IPS-18c (cell line): ENCODE measurements around the gene NINJ2.
"Not testable (repeated sequence)": the region's sequence is repeated elsewhere in the genome, so short reads cannot be mapped to it uniquely, and the experiment has no call there.

Experiments
- H3K4me3 ChIP-seq: 2 replicates; pipeline ENCODE4 v1.7.0; 2013; ENCODE audit warnings: low read depth, mild to moderate bottlenecking, low read length, moderate library complexity; ENCODE audit not compliant: insufficient read depth
- H3K9me3 ChIP-seq: one replicate; pipeline ENCODE4 v1.6.1; 2013; ENCODE audit warnings: mild to moderate bottlenecking, low read length, moderate library complexity; ENCODE audit not compliant: control insufficient read depth, insufficient read depth

NINJ2 gene

DNA sequence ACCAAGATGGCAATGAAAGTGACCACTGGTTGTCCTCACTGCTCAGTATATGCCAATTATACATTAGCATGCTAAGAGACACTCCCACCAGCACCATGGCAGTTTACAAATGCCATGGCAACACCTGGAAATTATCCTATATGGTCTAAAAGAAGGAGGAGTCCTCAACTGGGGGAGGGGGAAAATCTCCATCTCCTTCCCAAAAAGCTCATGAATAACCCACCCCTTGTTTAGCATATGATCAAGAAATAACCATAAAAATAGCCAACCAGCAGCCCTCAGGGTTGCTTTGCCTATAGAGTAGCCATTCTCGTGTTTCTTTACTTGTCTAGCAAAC, 34.5 kb downstream of the NINJ2 start:
- H3K9me3 ChIP-seq = not testable (repeated sequence)

DNA sequence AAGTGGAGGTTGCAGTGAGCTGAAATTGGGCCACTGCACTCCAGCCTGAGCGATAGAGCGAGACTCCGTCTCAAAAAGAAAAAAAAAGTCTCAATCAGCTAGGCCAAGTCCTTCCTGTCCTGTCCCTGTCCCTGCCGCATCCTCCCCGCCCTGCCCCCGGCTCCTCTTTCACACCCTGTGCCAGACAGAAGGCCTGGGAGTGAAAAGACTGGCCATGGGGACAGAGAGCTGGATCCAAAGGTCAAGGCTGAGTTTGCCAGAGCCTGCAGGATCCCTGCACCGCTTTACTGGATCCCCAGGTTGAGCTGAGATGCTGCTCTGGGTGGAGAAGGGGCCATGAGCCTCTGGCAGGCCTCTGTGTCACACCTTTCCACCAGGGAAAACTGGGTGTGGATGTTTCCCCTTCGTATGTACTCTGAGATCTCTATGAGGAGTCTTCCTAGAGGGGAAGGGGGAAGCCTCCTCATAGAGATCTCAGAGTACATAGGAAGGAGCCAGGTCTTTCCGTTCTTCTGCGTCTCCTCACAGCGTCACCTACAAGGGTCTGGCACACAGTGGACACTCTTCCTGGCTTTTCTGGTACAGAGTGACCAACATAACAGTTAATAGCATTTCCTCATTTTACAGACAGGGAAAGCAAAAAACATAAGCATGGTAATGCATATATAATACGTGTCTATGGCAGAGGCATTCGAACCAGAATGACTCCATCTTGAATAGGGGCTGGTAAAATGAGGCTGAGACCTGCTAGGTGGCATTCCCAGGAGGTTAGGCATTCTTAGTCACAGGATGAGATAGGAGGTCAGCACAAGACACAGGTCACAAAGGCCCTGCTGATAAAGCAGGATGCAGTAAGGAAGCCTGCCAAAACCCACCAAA, 35.1 kb downstream of the NINJ2 start:
- Histone ChIP-seq H3K9me3 (no peaks in the 10 kb centered on the region), H3K4me3 (no peak overlapping the region)

More for the DNA sequence above, 34.5 kb downstream of the NINJ2 start:
- H3K4me3 ChIP-seq = not testable (repeated sequence)

DNA sequence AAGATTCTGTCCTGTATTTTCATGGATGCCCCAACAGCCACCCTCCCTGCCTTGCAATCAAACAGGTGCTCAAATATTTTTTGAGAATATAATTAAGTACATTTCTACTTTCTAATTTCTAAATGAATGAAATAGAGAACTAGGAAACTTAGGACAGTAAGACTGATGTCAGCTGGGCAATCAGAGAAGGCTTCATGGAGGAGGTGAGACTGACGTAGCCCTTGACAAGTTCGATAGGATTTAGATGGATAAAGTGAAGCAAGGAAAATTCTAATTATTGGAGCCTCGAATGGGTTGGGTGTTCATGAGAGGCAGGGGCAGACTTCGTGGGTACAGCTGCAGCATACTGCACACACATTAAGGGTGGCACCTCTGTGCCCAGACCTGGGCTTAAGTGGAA, 36.0 kb downstream of the NINJ2 start:
- Histone ChIP-seq H3K4me3 (no peak overlapping the region), H3K9me3 (no peaks in the 10 kb centered on the region)

DNA sequence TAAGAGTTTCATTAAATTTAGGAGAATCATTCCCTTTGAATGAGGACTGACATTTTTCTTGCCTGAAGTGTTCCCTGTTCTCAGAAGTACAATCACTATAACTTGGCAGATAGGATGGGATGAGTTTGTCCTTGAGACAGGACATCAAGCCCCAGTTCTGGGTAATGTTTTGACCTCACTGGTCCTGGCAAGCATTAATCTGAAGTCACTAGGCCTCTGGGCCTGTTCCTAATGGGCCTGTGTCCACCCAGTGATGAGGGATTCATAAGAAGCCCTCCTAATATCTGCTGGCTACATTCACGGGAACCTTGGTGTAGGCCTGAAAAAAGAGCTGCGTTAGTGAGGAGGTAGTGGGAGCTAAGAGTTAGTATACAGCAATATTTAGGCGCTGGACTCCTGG, 37.2 kb downstream of the NINJ2 start:
- no peak overlapping the region for H3K4me3 ChIP-seq
- H3K9me3 ChIP-seq = no peaks in the 10 kb centered on the region

DNA sequence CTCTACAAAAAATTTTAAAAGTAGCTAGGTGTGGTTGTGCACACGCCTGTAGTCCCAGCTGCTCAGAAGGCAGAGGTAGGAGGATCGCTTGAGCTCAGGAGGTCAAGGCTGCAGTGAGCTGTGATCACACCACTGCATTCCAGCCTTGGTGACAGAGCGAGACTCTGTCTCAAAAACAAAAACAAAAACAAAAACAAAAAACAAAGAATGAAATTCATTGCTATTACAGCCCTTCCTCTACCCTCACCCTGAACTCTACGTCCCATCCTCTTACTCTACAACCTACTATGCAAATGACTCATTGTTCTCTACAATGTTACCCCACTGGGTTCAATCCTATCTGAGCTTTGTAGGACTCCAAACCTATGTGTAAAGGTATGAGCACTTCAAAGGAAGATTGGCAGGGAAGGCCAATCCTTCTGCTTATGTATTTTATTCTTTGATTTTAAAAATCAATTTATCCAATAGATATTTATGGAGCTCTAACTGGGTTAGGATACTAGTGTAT, 39.3 kb downstream of the NINJ2 start:
- no peaks in the 10 kb centered on the region for H3K9me3 ChIP-seq
- H3K4me3 ChIP-seq = no peak overlapping the region

DNA sequence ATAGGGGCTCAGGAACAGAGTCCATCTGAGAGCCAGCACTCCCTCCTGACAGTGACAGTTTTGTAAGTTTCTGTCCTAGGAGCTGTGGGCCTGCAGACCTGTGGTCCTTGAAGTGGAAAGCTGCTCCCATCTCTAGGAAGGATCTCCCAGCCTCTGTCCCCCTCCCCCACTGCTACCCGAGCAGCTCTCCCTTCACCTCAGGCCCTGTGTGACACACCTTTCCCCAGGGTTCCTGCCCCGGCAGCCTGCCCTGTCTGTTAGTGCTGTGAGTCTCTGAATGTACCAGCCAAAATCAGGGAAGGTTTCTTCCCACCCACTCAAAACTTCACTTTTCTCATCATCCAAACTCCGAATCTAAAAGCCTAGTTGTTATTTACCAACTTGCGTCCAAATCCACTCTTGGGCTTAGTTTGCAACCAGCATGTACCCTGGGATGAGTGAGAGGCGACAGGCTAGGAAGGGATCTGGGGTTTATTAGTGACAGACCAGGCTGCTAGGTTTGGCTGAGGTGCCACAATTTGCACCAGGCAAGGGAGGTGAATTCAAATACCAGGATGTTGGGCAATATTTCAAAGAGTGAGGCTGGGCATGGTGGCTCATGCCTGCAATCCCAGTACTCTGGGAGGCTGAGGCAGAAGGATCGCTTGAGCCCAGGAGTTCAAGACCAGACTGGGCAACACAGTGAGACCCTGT, 39.9 kb downstream of the NINJ2 start:
- Histone ChIP-seq H3K9me3 (no peaks in the 10 kb centered on the region), H3K4me3 (no peak overlapping the region)

DNA sequence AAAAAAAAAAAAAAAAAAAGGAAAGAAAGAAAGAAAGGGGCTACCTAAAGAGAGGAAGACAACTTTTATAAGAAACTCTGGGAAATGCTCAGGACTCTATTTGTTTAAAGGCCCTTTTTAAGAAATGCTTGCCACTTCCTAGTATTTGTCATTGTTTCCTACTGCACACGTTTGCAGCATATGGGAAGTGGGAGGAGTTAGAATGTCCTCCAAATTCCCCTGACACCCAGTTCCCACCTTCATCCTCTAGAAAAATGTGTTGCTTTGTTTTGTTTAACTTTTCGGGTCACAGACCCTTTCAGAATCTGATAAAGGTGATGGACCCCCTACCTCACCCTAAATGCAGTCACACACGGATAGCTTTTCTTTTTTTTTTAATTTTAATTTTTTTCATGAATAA, 40.8 kb downstream of the NINJ2 start:
- no peaks in the 10 kb centered on the region for H3K9me3 ChIP-seq
- H3K4me3 ChIP-seq = no peak overlapping the region

DNA sequence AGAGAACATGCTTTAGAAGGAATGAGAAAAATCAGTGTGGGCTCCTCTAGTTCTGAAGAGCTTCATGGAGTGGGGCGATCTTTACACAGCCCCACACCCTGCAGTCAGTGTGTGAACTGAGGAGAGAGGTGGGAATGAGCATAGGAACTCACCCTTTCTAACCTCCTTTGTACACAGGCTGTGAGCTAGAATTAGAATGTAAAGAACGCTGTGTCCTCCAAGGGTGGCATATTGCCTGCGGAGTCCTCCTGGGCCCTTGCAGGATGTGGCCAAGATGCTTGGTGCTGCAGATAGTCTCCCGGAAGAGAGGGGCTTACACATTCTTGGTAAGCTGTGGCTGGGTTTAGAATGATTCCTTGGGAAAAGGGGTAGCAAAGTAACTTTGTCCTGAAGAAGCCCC, 43.9 kb downstream of the NINJ2 start:
- no peaks in the 10 kb centered on the region for H3K9me3 ChIP-seq
- no peak overlapping the region for H3K4me3 ChIP-seq

DNA sequence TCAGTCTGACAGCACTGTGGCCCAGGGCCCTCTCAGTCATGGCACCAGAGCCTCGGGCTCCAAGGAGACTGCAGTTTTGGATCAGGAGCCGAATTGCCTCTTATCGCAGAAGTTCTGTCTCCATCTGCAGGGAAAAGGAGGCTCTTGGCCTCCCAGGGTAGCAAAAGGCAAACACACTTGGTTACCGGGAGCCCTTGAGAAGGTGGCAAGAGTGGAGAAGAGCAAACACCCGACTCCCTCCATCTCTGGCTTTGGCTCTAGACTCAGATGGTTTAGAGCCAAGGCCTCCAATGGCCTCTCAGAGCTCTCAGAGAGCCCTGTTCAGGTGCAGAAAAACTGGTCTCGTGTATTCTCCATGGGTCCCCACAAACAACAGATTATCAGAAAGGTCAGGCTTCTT, 44.6 kb downstream of the NINJ2 start:
- H3K9me3 ChIP-seq = no peaks in the 10 kb centered on the region
- no peak overlapping the region for H3K4me3 ChIP-seq

DNA sequence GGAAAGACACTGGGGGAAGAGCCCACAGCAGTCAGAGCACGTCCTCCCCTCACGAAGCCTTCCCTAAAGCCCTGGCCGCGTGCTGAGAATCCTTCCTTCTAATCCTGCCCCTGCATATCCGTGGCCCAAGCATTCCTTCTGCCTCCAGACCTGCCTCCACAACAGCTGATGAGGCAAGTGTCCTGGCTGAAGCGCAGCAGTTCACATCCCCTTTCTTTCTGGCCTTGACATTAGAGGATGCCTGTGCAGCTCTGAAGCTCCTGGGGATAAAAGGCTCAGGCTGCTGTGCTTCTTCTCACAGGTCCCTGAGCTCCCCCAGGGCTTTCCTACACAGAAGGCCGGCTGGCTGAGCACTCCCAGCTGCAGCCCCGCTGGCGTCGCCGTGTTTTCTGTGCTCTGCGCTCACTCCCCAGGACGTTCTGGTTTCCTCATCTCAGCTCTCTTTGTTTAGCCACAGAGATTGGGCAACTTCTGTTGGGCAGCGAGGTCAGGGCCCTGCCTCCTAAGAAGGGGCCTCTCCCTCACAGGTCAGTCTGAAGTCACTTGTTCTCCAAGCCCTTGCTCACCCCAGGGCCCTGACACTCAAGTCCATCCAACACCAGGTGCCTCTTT, 45.8 kb downstream of the NINJ2 start:
- H3K4me3 ChIP-seq = no peak overlapping the region
- no peaks in the 10 kb centered on the region for H3K9me3 ChIP-seq

DNA sequence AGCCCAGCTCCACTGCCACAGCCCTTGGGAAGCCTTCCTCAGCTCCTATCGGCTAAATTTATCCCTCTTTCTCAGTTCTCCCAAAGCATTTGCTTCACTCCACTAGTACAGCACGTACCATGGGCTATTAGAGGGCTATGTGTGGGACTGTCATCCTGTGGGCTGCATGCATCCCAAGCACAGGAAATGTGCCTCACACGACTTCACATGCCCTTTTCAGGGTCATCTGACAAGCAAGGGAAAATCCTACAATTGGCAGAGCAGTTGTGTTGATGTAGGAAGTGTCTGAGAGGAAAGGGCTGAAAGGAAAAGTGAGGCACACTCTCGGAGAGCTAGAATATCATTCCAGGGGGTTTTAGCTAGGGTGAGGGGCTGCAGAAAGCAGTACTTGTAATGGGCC, 47.6 kb downstream of the NINJ2 start:
- Histone ChIP-seq H3K9me3 (no peaks in the 10 kb centered on the region), H3K4me3 (no peak overlapping the region)

DNA sequence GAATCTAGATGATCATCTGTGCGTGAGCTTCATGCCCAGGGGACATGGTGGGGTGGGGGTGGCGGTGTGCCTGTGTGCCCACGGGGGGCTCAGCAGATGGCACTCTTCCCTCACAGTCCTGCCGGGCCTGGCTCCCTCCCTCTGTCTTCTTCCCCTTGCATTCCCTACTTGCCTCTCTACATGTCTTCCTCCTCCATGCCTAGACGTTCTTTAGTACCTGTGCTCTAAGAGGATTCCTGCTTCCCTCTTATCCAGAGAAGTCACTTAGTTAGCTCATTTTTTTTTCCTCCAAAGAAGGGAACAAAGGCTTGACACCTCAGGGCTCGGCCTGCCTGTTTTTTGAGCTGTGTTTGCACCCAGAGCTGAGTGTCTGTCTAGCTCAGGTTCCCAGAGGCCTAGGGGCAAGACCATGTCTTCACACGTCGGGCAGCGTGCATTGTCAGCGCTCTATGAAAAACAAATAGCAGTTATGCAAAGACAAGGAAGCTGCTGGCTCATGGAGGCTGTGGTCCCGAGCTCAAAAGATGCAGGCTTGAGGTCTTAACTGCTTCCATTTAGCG, 48.8 kb downstream of the NINJ2 start:
- Histone ChIP-seq H3K4me3 (no peak overlapping the region), H3K9me3 (no peaks in the 10 kb centered on the region)

DNA sequence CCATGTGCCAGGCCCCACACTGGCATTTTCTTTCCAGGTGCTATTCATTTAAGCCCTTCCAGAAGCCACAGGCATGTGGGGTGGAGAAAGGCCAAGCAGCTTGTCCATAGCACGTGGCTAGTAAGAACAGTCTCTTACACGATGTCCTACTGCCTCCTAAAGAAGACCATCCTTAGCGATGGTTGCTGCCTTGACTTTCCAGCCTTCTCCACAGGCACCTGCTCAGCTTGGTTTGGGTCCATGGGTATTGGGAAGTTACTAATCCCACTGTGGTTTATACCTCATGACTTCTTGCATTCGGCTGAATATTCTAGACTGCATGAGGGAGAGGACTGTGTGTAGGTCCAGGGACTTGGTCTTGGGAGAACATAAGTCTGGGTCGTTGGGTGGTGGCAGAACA, 49.2 kb downstream of the NINJ2 start:
- H3K4me3 ChIP-seq = no peak overlapping the region

DNA sequence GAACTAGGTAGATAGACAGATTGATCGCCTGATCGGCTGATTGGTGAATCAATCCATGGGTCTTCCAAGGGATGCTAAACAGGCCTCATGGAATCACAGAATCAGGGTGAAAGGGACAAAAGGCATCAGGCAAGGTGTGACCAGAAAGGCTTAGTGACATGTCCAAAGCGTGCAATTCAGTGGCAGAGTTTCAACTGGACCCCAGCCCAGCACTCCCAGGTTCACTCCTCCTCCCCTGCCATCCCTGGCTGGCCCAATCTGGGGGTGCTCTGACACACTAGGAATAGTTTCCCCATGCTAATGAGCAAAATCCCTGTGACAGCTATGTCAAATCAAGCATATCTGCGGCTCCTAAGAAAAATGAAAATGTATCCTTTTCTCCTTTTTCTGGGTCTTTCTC, 50.4 kb downstream of the NINJ2 start:
- no peak overlapping the region for H3K4me3 ChIP-seq
- H3K9me3 ChIP-seq = no peaks in the 10 kb centered on the region

More for the DNA sequence above, 49.2 kb downstream of the NINJ2 start:
- no peaks in the 10 kb centered on the region for H3K9me3 ChIP-seq

DNA sequence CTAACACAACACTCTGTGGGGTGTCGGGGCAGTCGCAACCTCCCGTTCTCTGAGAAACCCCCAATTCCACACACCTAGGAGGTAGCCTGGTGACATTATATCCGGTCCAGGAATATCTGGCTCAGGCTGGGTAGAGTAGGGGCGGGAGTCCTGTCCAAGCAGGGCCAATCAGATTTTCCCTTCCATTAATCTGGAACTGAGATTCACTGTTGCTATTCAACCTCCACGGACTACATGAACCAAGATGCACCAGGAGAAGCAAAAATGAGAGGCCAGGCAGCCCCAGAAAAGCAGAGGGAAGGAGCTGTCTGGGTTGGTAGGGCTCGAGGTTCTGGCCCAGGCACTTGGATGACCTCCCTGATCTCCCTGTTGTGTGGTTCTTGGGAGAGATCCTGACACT, 51.0 kb downstream of the NINJ2 start:
- Histone ChIP-seq H3K9me3 (no peaks in the 10 kb centered on the region), H3K4me3 (no peak overlapping the region)

DNA sequence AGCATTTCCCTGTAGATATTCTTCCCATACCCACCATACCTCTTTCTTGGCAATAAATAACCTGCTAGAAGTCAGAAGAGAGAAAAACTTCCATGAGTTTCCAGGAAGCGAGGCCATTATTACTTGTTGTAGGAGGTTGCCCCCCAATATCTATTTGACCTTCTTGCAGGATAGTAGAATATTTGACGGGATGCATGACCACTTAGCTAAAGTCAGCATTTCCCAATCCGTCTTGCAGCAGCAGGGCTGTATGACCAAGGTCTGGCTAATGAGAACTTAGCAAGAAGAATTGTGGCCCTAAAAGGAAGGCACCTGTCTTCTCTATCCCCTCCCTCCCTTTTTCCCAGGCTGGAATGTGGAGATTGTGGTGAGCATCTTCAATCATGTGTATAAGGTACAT, 51.5 kb downstream of the NINJ2 start:
- no peaks in the 10 kb centered on the region for H3K9me3 ChIP-seq
- H3K4me3 ChIP-seq = no peak overlapping the region

DNA sequence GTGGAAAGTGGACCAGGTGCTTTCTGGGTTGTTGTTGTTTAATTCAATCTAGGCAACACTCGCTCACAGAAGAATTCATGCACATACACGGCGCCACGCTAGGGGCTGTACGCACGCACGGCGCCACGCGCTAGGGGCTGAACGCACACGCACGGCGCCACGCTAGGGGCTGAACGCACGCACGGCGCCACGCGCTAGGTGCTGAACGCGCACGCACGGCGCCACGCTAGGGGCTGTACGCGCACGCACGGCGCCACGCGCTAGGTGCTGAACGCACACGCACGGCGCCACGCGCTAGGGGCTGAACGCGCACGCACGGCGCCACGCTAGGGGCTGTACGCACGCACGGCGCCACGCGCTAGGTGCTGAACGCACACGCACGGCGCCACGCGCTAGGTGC, 54.3 kb downstream of the NINJ2 start:
- no peaks in the 10 kb centered on the region for H3K9me3 ChIP-seq
- H3K4me3 ChIP-seq = no peak overlapping the region

DNA sequence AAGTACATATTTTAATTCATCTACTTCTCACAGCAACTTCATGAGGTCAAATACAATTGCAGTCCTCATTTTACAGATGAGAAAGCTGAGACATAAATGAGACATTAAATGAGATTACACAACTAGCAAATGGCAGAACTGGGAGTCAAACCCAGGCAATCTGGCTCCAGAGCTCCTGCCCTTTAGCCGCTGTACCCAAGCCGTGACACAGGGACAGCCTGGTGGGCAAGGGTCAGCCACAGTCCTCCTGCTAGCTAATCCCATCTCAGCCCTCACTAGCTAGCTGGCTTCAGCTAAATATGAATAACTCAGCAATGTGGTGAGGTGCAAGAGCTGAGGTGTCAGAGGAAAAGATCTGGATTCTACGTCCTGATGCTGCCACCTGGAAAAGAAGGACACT, 54.8 kb downstream of the NINJ2 start:
- no peak overlapping the region for H3K4me3 ChIP-seq

More for the DNA sequence above, 54.8 kb downstream of the NINJ2 start:
- H3K9me3 ChIP-seq = no peaks in the 10 kb centered on the region
